Mucosa of descending colon (tissue), 3 donors: ENCODE results near the gene TMEM184A. TPM values are rescaled to one million over a fixed set of nuclear protein-coding genes. Genes with fewer than 3 reads are reported as not detected.
"Not testable (repeated sequence)": the region's sequence is repeated elsewhere in the genome, so short reads cannot be mapped to it uniquely, and the experiment has no call there.

Experiments
- ATAC-seq: fragments of 200-7000 bp; cut with Tn5 transposase; one replicate; pipeline ENCODE4 v1.9.1; 2020; ENCODE audit warnings: mild to moderate bottlenecking, moderate library complexity
- DNase-seq, 3 donors: peaks; one replicate each; pipeline ENCODE4 v3.0.0-alpha.2; 2020
- H3K36me3 ChIP-seq: fragments of 200-600 bp; one replicate; pipeline ENCODE4 v1.8.0; 2021; ENCODE audit warnings: low read depth, mild to moderate bottlenecking
- H3K4me1 ChIP-seq: fragments of 200-600 bp; one replicate; pipeline ENCODE4 v1.8.0; 2021; ENCODE audit warnings: low read depth, mild to moderate bottlenecking
- H3K4me3 ChIP-seq: fragments of 200-600 bp; one replicate; pipeline ENCODE4 v1.8.0; 2021; ENCODE audit warnings: mild to moderate bottlenecking
- H3K9me3 ChIP-seq: fragments of 200-600 bp; one replicate; pipeline ENCODE4 v1.8.0; 2021; ENCODE audit warnings: mild to moderate bottlenecking
- CTCF ChIP-seq: fragments of 200-600 bp; IDR thresholded peaks from one replicate; pipeline ENCODE4 v1.8.0; 2022; ENCODE audit warnings: antibody characterized with exemption, mild to moderate bottlenecking
- intact Hi-C, 2 donors: fragments of 100-400 bp; cut with DNase I in 1 of 2; cut with micrococcal nuclease in 1 of 2; formaldehyde crosslinking; loops; one replicate each; pipeline versions ENCODE4 v1.11.0 to v1.11.1; 2022; cut with DNase I, micrococcal nuclease
- total RNA-seq, 3 donors: library from RNA; stranded (reverse); fragmentation: NEBNext Ultra II Directional in 2 of 3; extraction: Animal tissue kit (Norgen Biotek cat#: 25700) in 2 of 3; gene quantifications; one replicate each; pipeline versions ENCODE4 v1.2.1 to v1.2.4, GENCODE V29; 2021 to 2023
- donor health status: DM: no; HTN: no; CAD: no; lungs with moderate emphysema.
- donor health status: DM: no; HTN: no; CAD: no.
- donor health status: DM: no; HTN: yes; CAD: no.

TMEM184A gene
- total RNA-seq, 3 donors from 2014 or later: 36.7 to 87.9 (median 66.0) TPM

DNA sequence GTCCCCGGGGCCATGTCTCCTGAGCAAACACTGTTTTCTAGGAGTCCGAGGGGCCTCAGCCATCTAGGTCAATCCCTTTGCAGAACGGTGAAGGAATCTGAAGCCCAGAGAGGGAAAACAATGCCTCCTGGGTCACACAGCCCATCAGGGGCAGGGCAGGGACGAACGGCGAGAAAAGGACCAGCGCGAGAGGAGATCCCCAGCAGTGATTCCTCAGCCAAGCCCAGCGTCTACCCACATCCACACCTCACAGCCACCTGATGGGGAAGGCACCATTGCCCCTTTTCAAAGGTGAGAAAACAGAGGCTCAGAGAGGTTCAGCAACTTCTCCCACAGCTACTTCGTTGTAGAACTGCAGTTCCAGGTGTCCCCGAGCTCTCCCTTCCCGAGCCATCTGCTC is 31.7 kb upstream of the TMEM184A start:
- ATAC-seq (no peak), DNase-seq (no peak)
- intact Hi-C loops: no loop called here
- Histone ChIP-seq H3K4me3 (no peak overlapping the region), H3K36me3 (no peaks in the 10 kb centered on the region), H3K9me3 (peaks cover 8% of the 10 kb centered on the region), H3K4me1 (no peaks in the 10 kb centered on the region)
- no peak for TF ChIP-seq CTCF

GRCh38 chr7:1586827-1587705 is 31.1 kb upstream of the TMEM184A start:
- no peaks in the 10 kb centered on the region for H3K36me3 ChIP-seq
- intact Hi-C loops: no loop called here
- ATAC-seq: no peak
- TF ChIP-seq CTCF: no peak
- no peaks in the 10 kb centered on the region for H3K4me1 ChIP-seq
- no peak overlapping the region for H3K4me3 ChIP-seq
- DNase-seq: no peak
- peaks cover 8% of the 10 kb centered on the region for H3K9me3 ChIP-seq

- H3K4me3 ChIP-seq: no peak overlapping the region
- intact Hi-C loops: no loop called here
- H3K4me1 ChIP-seq: no peaks in the 10 kb centered on the region
- DNase-seq (no peak), ATAC-seq (no peak)
- no peaks in the 10 kb centered on the region for H3K36me3 ChIP-seq
- no peak for TF ChIP-seq CTCF
- peaks cover 8% of the 10 kb centered on the region for H3K9me3 ChIP-seq
Observed at GRCh38 chr7:1586126-1586826, 30.3 kb upstream of the TMEM184A start.

GRCh38 chr7:1585142-1585981 is 29.4 kb upstream of the TMEM184A start:
- DNase-seq (no peak), ATAC-seq (no peak)
- TF ChIP-seq CTCF: no peak
- peaks cover 8% of the 10 kb centered on the region for H3K9me3 ChIP-seq
- H3K36me3 ChIP-seq: no peaks in the 10 kb centered on the region
- no peak overlapping the region for H3K4me3 ChIP-seq
- intact Hi-C loops: no loop called here
- H3K4me1 ChIP-seq: no peaks in the 10 kb centered on the region

GRCh38 chr7:1584700-1585099 is 28.7 kb upstream of the TMEM184A start:
- Histone ChIP-seq H3K9me3 (peaks cover 8% of the 10 kb centered on the region), H3K36me3 (no peaks in the 10 kb centered on the region), H3K4me3 (no peak overlapping the region), H3K4me1 (no peaks in the 10 kb centered on the region)
- DNase-seq: no peak
- intact Hi-C loops: loop anchor here in 1 of 2 donors (5.0 kb wide), 1 partner anchor 628 kb away; no protein-coding TSS in a partner anchor
- no peak for ATAC-seq
- no peak for TF ChIP-seq CTCF

GRCh38 chr7:1583241-1583930 is 27.4 kb upstream of the TMEM184A start:
- DNase-seq, H3K36me3 ChIP-seq, H3K4me3 ChIP-seq, H3K4me1 ChIP-seq, ATAC-seq, H3K9me3 ChIP-seq: not testable (repeated sequence)
- intact Hi-C loops: loop anchor here in 1 of 2 donors (5.0 kb wide), 1 partner anchor 629 kb away; no protein-coding TSS in a partner anchor
